HG02798 (cell line): Measurements from ENCODE around the gene SORBS1.
A peak's percentile ranks its signal among the peaks of the same experiment; 100 is the strongest.

Source experiments
- ATAC-seq: cut with Tn5 transposase; IDR thresholded peaks from one replicate; pipeline ENCODE4 v1.9.1; 2021; ENCODE audit warnings: mild to moderate bottlenecking; ENCODE audit not compliant: unreplicated experiment, poor library complexity

Gene SORBS1

GRCh38 chr10:95401704-95402469 lies 159.3 kb downstream of the SORBS1 start:
- no peak for ATAC-seq

- no peak for ATAC-seq
Measured at GRCh38 chr10:95400787-95401186, 160.4 kb downstream of the SORBS1 start.

- no peak for ATAC-seq
Measured at GRCh38 chr10:95399183-95399582, 162.0 kb downstream of the SORBS1 start.

DNA sequence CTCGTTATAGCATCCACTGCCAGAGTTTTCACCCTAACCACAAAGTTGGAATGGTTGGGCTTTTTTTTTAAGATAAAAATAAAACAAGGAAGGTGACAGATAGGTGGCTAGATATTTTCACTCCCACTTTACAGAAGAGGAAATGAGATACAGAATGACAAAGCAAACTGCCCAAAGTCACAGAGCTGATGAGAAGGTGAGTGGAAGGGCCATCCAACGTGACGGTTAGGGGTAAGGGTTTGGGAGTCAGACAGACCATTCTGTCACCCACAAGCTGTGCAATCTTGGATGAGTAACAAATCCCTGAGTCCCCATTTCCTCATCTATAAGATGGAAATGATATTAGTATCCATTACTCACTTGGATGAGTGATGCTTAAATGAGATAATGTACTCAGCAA lies 163.4 kb downstream of the SORBS1 start:
- ATAC-seq = no peak

GRCh38 chr10:95395947-95396449 lies 165.2 kb downstream of the SORBS1 start:
- ATAC-seq = no peak

DNA sequence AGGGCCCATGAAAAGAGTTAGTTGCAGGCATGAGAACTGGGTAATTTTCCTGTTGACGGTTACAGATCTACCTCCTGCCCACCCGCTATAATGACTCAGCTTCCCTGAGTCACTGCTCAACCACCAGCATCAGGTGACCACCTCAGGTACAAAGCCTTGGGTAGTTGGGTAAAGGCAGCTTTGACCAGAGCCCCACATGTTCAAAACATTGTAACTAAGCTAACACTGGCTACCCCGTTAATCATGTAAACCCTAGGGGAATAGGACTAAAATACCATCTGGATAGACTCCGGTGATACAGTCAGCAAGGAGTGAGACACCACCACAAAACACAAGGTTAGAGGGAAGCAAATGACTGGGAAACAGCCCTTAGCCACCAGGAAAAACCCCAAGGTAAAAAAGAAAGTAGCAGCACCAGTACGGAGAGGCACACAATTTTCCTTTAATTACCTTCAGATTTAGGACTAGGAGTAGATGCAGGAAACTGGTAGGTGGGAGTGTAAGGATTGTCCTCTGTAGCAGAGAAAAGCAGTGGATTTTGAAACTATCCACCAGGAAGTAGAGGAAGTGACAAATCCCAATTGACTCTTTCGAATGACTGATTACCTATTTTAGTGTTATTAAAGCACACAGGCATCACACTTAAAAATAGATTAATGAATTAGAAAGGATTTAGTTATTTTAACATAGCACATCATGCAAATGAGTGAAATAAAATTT lies 166.8 kb downstream of the SORBS1 start:
- peak; percentile 71 for ATAC-seq

DNA sequence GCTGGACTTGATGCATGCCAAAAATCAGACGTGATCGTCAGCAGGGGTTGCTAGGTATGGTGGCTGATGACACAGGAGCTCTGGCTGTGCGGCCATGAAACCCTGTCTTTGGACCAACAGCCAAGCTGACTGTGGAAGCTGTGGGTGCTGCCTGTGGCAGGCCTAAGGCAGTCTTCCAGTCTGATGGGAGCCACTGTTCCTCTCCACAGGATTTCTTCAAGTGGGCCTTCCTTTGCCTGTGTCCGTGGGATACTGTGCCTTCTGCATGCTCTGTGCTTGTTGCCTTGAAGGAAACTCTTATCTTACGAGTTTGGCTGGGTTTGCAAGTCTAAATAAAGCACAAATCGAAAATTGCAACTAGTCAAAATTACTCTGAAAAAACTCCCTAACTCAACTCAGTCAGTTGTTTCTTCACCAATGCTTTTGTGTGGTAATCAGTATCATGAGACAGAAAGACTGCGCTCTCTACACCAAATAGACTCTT lies 168.4 kb downstream of the SORBS1 start:
- ATAC-seq = peak; percentile 50

DNA sequence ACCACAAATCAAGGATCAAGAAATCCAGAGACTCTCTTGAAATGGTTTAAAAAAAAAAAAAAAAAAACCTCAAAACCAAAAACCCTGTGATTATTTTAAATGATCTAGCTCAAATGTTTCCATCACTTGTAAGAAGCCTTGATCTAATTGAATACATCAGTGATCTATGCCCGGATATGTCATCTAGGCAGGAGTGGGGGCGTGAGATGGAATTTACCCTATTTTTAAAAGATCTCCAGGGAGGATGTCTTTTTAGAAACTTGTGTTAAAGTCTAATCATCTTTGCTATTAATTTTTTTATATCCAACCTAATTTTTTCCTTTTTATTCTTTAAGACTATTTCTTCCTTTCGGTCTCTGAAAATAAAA lies 169.0 kb downstream of the SORBS1 start:
- ATAC-seq = no peak

- no peak for ATAC-seq
Measured at GRCh38 chr10:95391581-95392216, 169.5 kb downstream of the SORBS1 start.

DNA sequence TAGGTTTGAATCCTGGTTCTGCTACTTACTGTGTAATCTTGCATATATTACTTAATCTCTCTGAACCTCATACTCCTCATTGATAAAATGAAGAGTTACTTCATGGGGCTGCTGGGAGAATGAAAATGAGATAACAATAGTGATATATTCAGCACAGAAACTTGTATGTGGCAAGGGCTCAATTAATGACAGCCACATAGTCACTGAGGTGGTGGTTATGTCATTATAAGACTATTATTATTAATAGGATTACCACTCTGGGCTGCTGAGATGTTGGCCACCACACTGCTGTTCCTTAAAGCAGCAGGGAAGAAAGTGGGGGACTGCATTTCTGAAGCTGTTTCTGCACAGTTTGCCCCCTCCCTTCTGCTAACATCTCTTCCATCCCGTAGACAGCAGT lies 170.0 kb downstream of the SORBS1 start:
- ATAC-seq = no peak

DNA sequence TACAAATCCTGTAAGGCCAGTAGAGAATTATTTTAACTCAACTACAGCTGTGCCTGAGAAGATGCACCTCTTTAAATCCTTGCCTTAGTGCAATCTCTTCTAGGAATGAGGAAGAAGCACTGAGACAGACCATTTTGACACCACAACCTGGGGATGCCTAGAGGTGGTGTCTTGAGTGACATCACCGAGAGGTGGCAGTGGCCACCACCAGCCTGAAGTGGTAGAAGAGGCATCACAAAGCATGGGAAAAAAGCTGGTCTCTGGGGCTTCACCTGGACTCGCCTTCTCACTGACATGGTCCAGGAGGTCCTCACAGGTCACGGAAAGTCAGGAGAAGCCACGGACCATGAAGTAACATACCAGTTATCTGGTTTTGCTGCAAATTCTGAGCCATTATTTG lies 171.2 kb downstream of the SORBS1 start:
- ATAC-seq = no peak

DNA sequence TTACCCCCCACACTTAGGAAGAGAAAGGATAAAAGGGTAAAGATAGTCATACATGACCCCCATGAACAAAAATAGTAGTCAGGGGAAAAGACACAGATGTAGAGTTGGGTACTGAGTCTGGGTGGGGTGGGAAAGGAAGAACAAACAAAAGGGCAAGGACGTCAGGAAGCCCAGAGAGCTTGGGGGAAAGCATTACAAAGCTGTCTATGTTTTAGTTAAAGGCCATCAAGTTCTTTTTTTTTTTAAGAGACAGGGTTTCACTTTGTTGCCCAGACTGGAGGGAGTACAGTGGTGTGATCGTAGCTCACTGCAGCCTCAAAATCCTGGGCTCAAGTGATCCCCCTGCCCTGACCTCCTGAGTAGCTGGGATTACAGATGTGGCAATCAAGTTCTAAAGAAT lies 172.0 kb downstream of the SORBS1 start:
- no peak for ATAC-seq

GRCh38 chr10:95388539-95388938 lies 172.6 kb downstream of the SORBS1 start:
- ATAC-seq = no peak

DNA sequence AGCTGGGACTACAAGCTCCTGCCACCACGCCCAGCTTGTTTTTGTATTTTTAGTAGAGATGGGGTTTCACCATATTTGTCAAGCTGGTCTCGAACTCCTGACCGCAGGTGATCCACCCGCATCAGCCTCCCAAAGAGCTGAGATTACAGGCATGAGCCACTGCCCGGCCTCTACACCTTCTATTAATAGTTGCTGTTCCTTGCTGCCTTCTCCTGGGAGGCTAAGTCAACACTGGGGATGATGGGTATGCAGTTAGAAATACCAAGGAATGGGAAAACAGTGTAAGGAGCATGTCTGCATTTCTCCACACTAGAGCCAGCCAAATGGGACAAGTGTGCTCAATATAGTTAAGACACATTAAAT lies 173.1 kb downstream of the SORBS1 start:
- ATAC-seq = no peak

GRCh38 chr10:95384011-95384704 lies 177.0 kb downstream of the SORBS1 start:
- no peak for ATAC-seq

- ATAC-seq = no peak
Measured at GRCh38 chr10:95382596-95382995, 178.6 kb downstream of the SORBS1 start.

DNA sequence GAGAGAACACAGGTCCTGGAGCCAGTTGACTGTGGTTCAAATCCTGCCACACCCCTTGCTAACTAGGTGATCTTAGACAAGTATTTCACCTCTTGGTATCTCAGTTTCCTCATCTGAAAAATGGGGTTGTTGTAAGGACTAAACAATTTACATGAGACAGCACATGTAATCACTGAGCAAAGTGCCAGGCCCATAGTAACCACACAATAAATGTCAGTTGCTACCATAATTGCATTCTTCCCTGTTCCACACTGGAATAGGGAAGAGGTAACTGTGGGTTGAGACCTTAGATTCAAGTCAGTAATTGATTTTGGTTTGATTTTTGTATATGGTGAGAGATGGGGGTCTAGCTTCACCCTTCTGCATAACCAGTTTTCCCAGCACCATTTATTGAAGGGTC lies 179.0 kb downstream of the SORBS1 start:
- ATAC-seq = no peak

- ATAC-seq = no peak
Measured at GRCh38 chr10:95377950-95378349, 183.2 kb downstream of the SORBS1 start.

GRCh38 chr10:95375418-95375817 lies 185.8 kb downstream of the SORBS1 start:
- ATAC-seq = no peak

- ATAC-seq = peak; percentile 97
Measured at GRCh38 chr10:95374597-95375209, 186.5 kb downstream of the SORBS1 start.
